HG02885 (cell line): Measurements from ENCODE around the gene AUTS2.

Experiments used
- ATAC-seq: cut with Tn5 transposase; IDR thresholded peaks from one replicate; pipeline ENCODE4 v1.9.1; 2021; ENCODE audit warnings: mild to moderate bottlenecking; ENCODE audit not compliant: unreplicated experiment, poor library complexity

Gene AUTS2

GRCh38 chr7:69808391-69808790 is 210.1 kb downstream of the AUTS2 start:
- no peak for ATAC-seq

- no peak for ATAC-seq
Observed at GRCh38 chr7:69811476-69812308, 213.4 kb downstream of the AUTS2 start.

- ATAC-seq, result no peak
Observed at GRCh38 chr7:69812756-69813155, 214.5 kb downstream of the AUTS2 start.

GRCh38 chr7:69813637-69814240 is 215.5 kb downstream of the AUTS2 start:
- no peak for ATAC-seq

- no peak for ATAC-seq
Observed at GRCh38 chr7:69814421-69814962, 216.2 kb downstream of the AUTS2 start.

- no peak for ATAC-seq
Observed at GRCh38 chr7:69816501-69816900, 218.2 kb downstream of the AUTS2 start.

GRCh38 chr7:69817121-69817520 is 218.8 kb downstream of the AUTS2 start:
- no peak for ATAC-seq

- no peak for ATAC-seq
Observed at GRCh38 chr7:69817841-69818635, 219.8 kb downstream of the AUTS2 start.

- no peak for ATAC-seq
Observed at GRCh38 chr7:69818636-69819332, 220.5 kb downstream of the AUTS2 start.

GRCh38 chr7:69819333-69819705 is 221.0 kb downstream of the AUTS2 start:
- ATAC-seq, result no peak

GRCh38 chr7:69820479-69821192 is 222.4 kb downstream of the AUTS2 start:
- ATAC-seq, result no peak

- no peak for ATAC-seq
Observed at GRCh38 chr7:69822386-69822785, 224.1 kb downstream of the AUTS2 start.

- ATAC-seq, result no peak
Observed at GRCh38 chr7:69823151-69823744, 225.0 kb downstream of the AUTS2 start.

- no peak for ATAC-seq
Observed at GRCh38 chr7:69825113-69825972, 227.1 kb downstream of the AUTS2 start.

- ATAC-seq, result no peak
Observed at GRCh38 chr7:69826283-69826682, 228.0 kb downstream of the AUTS2 start.

- no peak for ATAC-seq
Observed at GRCh38 chr7:69827140-69827539, 228.9 kb downstream of the AUTS2 start.

GRCh38 chr7:69827558-69827957 is 229.3 kb downstream of the AUTS2 start:
- no peak for ATAC-seq

GRCh38 chr7:69832356-69832755 is 234.1 kb downstream of the AUTS2 start:
- ATAC-seq, result no peak
